Fibroblast of mammary gland (primary cell): ENCODE measurements around the gene DDAH2.

Source experiments
- DNase-seq: peaks from one replicate; pipeline ENCODE4 v3.0.0-alpha.2; 2010; ENCODE audit warnings: low read depth
- H3K4me3 ChIP-seq: 2 replicates; pipeline ENCODE4 v1.5.1; 2011; ENCODE audit warnings: low read depth, mild to moderate bottlenecking, low read length, moderate library complexity; ENCODE audit not compliant: control insufficient read depth
- TF ChIP-seq, protein P1 (sequence below): conservative IDR thresholded peaks from 2 replicates; pipeline ENCODE4 v1.5.1; 2011; ENCODE audit warnings: low read depth, low read length, inconsistent platforms; ENCODE audit not compliant: control insufficient read depth, insufficient read depth

The DDAH2 gene

DNA sequence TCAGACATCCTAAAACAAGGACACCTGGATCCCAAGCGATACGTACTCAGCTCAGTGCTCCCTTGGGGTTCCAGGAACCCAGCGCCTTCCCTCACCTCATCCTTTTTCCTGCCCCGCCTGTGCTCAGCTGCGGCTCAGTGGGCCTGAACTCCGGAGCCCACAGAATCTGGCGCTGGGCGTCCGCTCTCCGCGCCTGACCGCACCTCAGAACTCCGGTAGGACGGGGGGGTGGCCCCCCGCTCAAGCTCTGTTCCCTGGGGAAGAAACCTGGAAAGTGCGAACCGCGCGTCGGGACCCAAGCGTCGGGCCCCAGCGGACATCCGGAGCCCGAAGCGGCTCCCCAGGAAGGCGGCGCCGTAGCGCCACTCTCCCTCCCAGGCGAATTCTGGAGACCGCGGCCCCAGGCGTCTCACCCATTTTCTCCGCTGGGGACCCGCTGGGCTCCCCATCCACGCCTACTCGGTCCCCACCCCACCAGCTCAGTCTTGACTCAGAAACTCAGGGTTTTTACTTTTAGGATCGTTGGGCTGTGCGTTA, 47.9 kb downstream of the DDAH2 start:
- DNase-seq = peak; percentile 19

DNA sequence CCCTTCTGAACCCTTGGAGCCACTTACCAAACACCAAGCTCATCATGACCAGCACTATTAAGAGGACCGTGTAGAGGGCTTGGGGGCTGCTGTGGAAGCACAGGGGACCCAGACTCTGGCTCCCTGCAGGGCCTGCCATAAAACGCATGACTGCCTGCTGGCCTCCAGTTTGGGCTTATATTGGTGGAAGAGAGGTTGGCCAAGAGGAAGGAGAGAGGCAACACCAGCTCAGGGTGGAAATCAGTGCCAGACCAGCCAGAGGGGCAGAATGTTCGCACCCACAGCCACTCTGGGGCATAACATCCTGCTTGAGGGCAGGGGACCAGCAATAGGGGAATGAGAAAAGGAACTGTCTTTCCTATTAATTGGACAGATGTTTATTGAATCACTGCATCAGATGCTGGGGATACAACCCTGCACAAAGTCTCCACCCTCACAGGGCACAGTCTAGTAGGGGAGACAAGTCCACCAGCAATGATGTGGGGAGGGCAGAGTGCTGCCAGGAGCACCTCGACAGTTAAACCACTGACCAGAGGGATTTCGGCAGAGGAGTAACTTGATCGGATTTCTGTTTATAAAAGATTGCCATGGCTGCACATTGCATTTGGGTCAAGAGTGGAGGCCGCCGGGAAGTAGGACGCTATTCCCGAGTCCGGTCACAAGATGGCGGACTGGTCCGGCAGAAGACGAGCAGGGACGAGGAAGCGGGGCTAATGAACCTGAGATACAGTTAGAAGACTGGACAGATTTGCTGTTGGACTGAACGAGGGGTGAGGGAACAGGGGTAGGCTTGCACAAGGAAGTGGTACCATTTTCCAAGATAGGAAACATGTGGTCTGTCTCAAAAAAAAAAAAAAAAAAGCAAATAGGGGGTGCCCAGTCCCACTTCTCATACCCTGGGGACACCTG, 48.6 kb downstream of the DDAH2 start, which contains the start of gene LY6G5C:
LY6G5C (minus strand) TSS at position 842 of the 909 bp plus-strand sequence; CDS start at position 148, 694 bp downstream.
- H3K4me3 ChIP-seq = peak within 1 kb of the TSS; percentile 38
- DNase-seq = peak; percentile 91
- TF ChIP-seq, protein P1, sequence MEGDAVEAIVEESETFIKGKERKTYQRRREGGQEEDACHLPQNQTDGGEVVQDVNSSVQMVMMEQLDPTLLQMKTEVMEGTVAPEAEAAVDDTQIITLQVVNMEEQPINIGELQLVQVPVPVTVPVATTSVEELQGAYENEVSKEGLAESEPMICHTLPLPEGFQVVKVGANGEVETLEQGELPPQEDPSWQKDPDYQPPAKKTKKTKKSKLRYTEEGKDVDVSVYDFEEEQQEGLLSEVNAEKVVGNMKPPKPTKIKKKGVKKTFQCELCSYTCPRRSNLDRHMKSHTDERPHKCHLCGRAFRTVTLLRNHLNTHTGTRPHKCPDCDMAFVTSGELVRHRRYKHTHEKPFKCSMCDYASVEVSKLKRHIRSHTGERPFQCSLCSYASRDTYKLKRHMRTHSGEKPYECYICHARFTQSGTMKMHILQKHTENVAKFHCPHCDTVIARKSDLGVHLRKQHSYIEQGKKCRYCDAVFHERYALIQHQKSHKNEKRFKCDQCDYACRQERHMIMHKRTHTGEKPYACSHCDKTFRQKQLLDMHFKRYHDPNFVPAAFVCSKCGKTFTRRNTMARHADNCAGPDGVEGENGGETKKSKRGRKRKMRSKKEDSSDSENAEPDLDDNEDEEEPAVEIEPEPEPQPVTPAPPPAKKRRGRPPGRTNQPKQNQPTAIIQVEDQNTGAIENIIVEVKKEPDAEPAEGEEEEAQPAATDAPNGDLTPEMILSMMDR = peak; percentile 72

More for the DNA sequence above, 47.9 kb downstream of the DDAH2 start:
- TF ChIP-seq, protein P1 = peak; percentile 10
- peak overlapping the region; percentile 38 for H3K4me3 ChIP-seq

DNA sequence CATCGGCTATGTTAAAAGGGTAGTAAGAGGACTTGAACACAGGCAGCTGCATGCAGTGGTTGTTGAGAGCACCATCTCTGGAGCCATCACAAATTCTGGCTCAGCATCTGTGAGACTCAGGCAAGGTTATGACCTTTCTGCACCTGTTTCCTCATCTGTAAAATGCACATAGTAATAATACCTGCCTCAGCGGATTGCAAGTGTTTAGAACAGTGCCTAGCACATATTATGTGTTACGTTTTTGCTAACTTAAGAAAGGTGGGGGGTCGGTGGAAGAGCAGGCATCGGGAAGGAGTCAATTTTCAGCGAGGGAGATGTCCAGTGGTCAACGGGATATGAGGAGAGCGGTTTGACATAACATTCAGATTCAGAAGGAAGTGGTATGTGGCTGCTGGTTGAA, 51.1 kb downstream of the DDAH2 start:
- H3K4me3 ChIP-seq = no peak overlapping the region
- TF ChIP-seq, protein P1 = no peak
- DNase-seq = no peak
